HEK293T (cell line): Measurements from ENCODE around the gene ELSPBP1.

Experiments
- BHLHE40 ChIP-seq: fragments of 450-650 bp; IDR thresholded peaks from 2 replicates; pipeline ENCODE4 v1.6.1; 2016; ENCODE audit warnings: mild to moderate bottlenecking, moderate library complexity, borderline replicate concordance
- ELF4 ChIP-seq: fragments of 450-650 bp; IDR thresholded peaks from 2 replicates; pipeline ENCODE4 v1.6.1; 2017; ENCODE audit warnings: antibody characterized with exemption
- FOXA1 ChIP-seq: fragments of 450-650 bp; IDR thresholded peaks from 2 replicates; pipeline ENCODE4 v1.6.1; 2016; ENCODE audit warnings: mild to moderate bottlenecking
- FOXM1 ChIP-seq: fragments of 450-650 bp; IDR thresholded peaks from 2 replicates; pipeline ENCODE4 v1.6.1; 2017; ENCODE audit warnings: mild to moderate bottlenecking, borderline replicate concordance
- SP1 ChIP-seq: fragments of 450-650 bp; IDR thresholded peaks from 2 replicates; pipeline ENCODE4 v1.6.1; 2017
- TARDBP ChIP-seq: fragments of 450-650 bp; IDR thresholded peaks from 2 replicates; pipeline ENCODE4 v1.6.1; 2016
- ZNF384 ChIP-seq: fragments of 450-650 bp; IDR thresholded peaks from 2 replicates; pipeline ENCODE4 v1.6.1; 2016
- TF ChIP-seq, protein P1 (sequence below): fragments of 450-650 bp; IDR thresholded peaks from 2 replicates; pipeline ENCODE4 v1.6.1; 2016

- no peak for TF ChIP-seq FOXM1
- no peak for TF ChIP-seq BHLHE40
- no peak for TF ChIP-seq SP1
- TF ChIP-seq ELF4: no peak
- TF ChIP-seq ZNF384: no peak
- no peak for TF ChIP-seq FOXA1
- TF ChIP-seq, protein P1, sequence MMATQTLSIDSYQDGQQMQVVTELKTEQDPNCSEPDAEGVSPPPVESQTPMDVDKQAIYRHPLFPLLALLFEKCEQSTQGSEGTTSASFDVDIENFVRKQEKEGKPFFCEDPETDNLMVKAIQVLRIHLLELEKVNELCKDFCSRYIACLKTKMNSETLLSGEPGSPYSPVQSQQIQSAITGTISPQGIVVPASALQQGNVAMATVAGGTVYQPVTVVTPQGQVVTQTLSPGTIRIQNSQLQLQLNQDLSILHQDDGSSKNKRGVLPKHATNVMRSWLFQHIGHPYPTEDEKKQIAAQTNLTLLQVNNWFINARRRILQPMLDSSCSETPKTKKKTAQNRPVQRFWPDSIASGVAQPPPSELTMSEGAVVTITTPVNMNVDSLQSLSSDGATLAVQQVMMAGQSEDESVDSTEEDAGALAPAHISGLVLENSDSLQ: no peak
- TF ChIP-seq TARDBP: no peak
Observed at GRCh38 chr19:48006762-48007161, 12.3 kb downstream of the ELSPBP1 start.
